ENCODE measurements around the gene ENTPD3. TPM values are rescaled to one million over a fixed set of nuclear protein-coding genes. Genes with fewer than 3 reads are reported as not detected.

ENTPD3 gene
- total RNA-seq, 1 experiment from 2014 or later: 6.0 TPM

DNA sequence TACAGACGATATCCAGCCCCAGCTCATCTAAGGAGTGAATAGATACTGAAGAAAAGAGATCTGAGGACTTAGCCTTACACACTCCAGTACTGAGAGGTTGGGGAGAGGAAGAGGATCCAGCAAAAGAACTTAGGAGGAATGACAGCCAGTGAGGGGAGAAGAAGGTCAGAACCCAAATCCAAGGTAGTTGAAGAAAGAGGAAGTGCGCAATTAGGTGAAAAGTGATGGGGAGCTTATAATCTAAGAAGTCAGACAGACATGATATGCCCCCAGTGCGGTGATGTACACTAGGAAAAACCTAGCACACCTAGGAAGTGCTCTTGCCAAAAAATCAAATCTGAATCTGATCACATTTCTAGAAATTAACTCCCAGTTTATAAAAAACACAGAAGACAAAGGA, 20.6 kb downstream of the ENTPD3 start:
- Histone ChIP-seq H3F3A (ENCODE audit: low read length, unreplicated experiment) (no peaks in the 10 kb centered on the region), H3K4me1 (ENCODE audit: insufficient read depth, low read length) (no peaks in the 10 kb centered on the region), H2AFZ (ENCODE audit: low read length) (no peak overlapping the region), H3K4me2 (ENCODE audit: low read length) (no peak overlapping the region), H3K4me3 (ENCODE audit: low read length) (no peak overlapping the region), H3K36me3 (ENCODE audit: low read depth, low read length) (no peaks in the 10 kb centered on the region), H4K20me1 (ENCODE audit: low read length) (no peaks in the 10 kb centered on the region), H3K9me3 (ENCODE audit: low read length) (no peaks in the 10 kb centered on the region), H3K9me2 (replicated peaks; ENCODE audit: low read length) (no peaks in the 10 kb centered on the region), H3K27ac (ENCODE audit: low read length) (no peak overlapping the region), H3K79me2 (ENCODE audit: low read length) (no peaks in the 10 kb centered on the region), H3K27me3 (ENCODE audit: low read length) (no peaks in the 10 kb centered on the region), H3K9ac (ENCODE audit: low read length) (no peak overlapping the region)
- CTCF ChIA-PET: no interaction called here
- no peak for ATAC-seq
- TF ChIP-seq EZH2phosphoT487 (IDR thresholded peaks at IDR 0.05; ENCODE audit: borderline replicate concordance, low read length) (no peak), EZH2 (IDR thresholded peaks at IDR 0.05; ENCODE audit: low read length, unreplicated experiment) (no peak), CTCF (conservative IDR thresholded peaks at IDR 0.05; ENCODE audit: low read depth, low read length) (no peak)
- POLR2A ChIA-PET (ENCODE audit: unreplicated experiment): no interaction called here
- intact Hi-C loops (cut with micrococcal nuclease): no loop called here
- no TSS peak for BruUV-seq (replicated peaks)
- DNase-seq: no peak

- Histone ChIP-seq H3K4me2 (ENCODE audit: low read length) (no peak overlapping the region), H3K79me2 (ENCODE audit: low read length) (no peaks in the 10 kb centered on the region), H3K27me3 (ENCODE audit: low read length) (no peaks in the 10 kb centered on the region), H3K9me3 (ENCODE audit: low read length) (no peaks in the 10 kb centered on the region), H3F3A (ENCODE audit: low read length, unreplicated experiment) (no peaks in the 10 kb centered on the region), H3K4me1 (ENCODE audit: insufficient read depth, low read length) (peaks cover 21% of the 10 kb centered on the region), H3K9me2 (replicated peaks; ENCODE audit: low read length) (no peaks in the 10 kb centered on the region), H4K20me1 (ENCODE audit: low read length) (no peaks in the 10 kb centered on the region), H3K27ac (ENCODE audit: low read length) (no peak overlapping the region), H2AFZ (ENCODE audit: low read length) (no peak overlapping the region), H3K36me3 (ENCODE audit: low read depth, low read length) (no peaks in the 10 kb centered on the region), H3K9ac (ENCODE audit: low read length) (no peak overlapping the region), H3K4me3 (ENCODE audit: low read length) (no peak overlapping the region)
- intact Hi-C loops (cut with micrococcal nuclease): no loop called here
- no peak for TF ChIP-seq EZH2phosphoT487 (IDR thresholded peaks at IDR 0.05; ENCODE audit: borderline replicate concordance, low read length)
- no peak for TF ChIP-seq EZH2 (IDR thresholded peaks at IDR 0.05; ENCODE audit: low read length, unreplicated experiment)
- no peak for TF ChIP-seq CTCF (conservative IDR thresholded peaks at IDR 0.05; ENCODE audit: low read depth, low read length)
- CTCF ChIA-PET: no interaction called here
- no TSS peak for BruUV-seq (replicated peaks)
- POLR2A ChIA-PET (ENCODE audit: unreplicated experiment): no interaction called here
- DNase-seq (no peak), ATAC-seq (no peak)
These were observed 27.3 kb downstream of the ENTPD3 start for GRCh38 chr3:40414270-40414669.

GRCh38 chr3:40417845-40418543, 31.0 kb downstream of the ENTPD3 start:
- Histone ChIP-seq H3K9ac (ENCODE audit: low read length) (peak overlapping the region; percentile 2; the same call in 1 of the 2 replicates), H3K9me2 (replicated peaks; ENCODE audit: low read length) (no peaks in the 10 kb centered on the region), H3K27me3 (ENCODE audit: low read length) (no peaks in the 10 kb centered on the region), H3K4me1 (ENCODE audit: insufficient read depth, low read length) (peaks cover 21% of the 10 kb centered on the region), H4K20me1 (ENCODE audit: low read length) (no peaks in the 10 kb centered on the region), H3K9me3 (ENCODE audit: low read length) (no peaks in the 10 kb centered on the region), H3K4me3 (ENCODE audit: low read length) (no peak overlapping the region), H3F3A (ENCODE audit: low read length, unreplicated experiment) (no peaks in the 10 kb centered on the region), H2AFZ (ENCODE audit: low read length) (no peak overlapping the region), H3K79me2 (ENCODE audit: low read length) (no peaks in the 10 kb centered on the region), H3K36me3 (ENCODE audit: low read depth, low read length) (no peaks in the 10 kb centered on the region), H3K27ac (ENCODE audit: low read length) (peak overlapping the region; percentile 71), H3K4me2 (ENCODE audit: low read length) (peak overlapping the region; percentile 50)
- CTCF ChIA-PET: no interaction called here
- no peak for TF ChIP-seq EZH2phosphoT487 (IDR thresholded peaks at IDR 0.05; ENCODE audit: borderline replicate concordance, low read length)
- TF ChIP-seq CTCF (conservative IDR thresholded peaks at IDR 0.05; ENCODE audit: low read depth, low read length): no peak
- TF ChIP-seq EZH2 (IDR thresholded peaks at IDR 0.05; ENCODE audit: low read length, unreplicated experiment): no peak
- intact Hi-C loops (cut with micrococcal nuclease): no loop called here
- POLR2A ChIA-PET (ENCODE audit: unreplicated experiment): no interaction called here
- BruUV-seq (replicated peaks): no TSS peak
- DNase-seq (peak; percentile 84), ATAC-seq (peak; percentile 83)
